Liver (tissue), 9 donors: ENCODE measurements around the gene BRME1. TPM values are rescaled to one million over a fixed set of nuclear protein-coding genes. Genes with fewer than 3 reads are reported as not detected.

Experiments
- DNase-seq: peaks from one replicate; pipeline ENCODE4 v3.0.0-alpha.2; 2017; ENCODE audit warnings: low spot score
- H3K27ac ChIP-seq, 2 donors: one replicate each; pipeline ENCODE4 v1.7.0; 2013; ENCODE audit warnings: inconsistent platforms in 2 of 2, low read length in 2 of 2, control low read depth in 1 of 2, low read depth in 1 of 2, mild to moderate bottlenecking in 1 of 2
- H3K27me3 ChIP-seq, 4 donors: one replicate each; pipeline versions ENCODE4 v1.6.1 to v1.7.0; 2013; ENCODE audit warnings: low read length in 3 of 4, inconsistent platforms in 1 of 4, mild to moderate bottlenecking in 1 of 4, moderate library complexity in 1 of 4; ENCODE audit not compliant: control insufficient read depth in 4 of 4, insufficient read depth in 4 of 4
- H3K36me3 ChIP-seq, 4 donors: one replicate each; pipeline versions ENCODE4 v1.6.1 to v1.7.0; 2013; ENCODE audit warnings: low read length in 3 of 4, mild to moderate bottlenecking in 3 of 4, low read depth in 1 of 4, moderate library complexity in 1 of 4; ENCODE audit not compliant: control insufficient read depth in 4 of 4, insufficient read depth in 3 of 4
- H3K4me1 ChIP-seq, 4 donors: one replicate each; pipeline versions ENCODE4 v1.6.1 to v1.7.0; 2013; ENCODE audit warnings: low read length in 3 of 4, mild to moderate bottlenecking in 3 of 4, moderate library complexity in 1 of 4; ENCODE audit not compliant: control insufficient read depth in 4 of 4, insufficient read depth in 4 of 4
- H3K4me3 ChIP-seq, 3 donors: one replicate each; pipeline versions ENCODE4 v1.6.1 to v1.7.0; 2013; ENCODE audit warnings: low read length in 3 of 3, control low read depth in 1 of 3, low read depth in 1 of 3, mild to moderate bottlenecking in 1 of 3
- H3K9ac ChIP-seq, 2 donors: one replicate each; pipeline ENCODE4 v1.7.0; 2013; ENCODE audit warnings: low read length in 2 of 2, mild to moderate bottlenecking in 2 of 2, moderate library complexity in 2 of 2, control low read depth in 1 of 2, low read depth in 1 of 2
- H3K9me3 ChIP-seq, 4 donors: one replicate each; pipeline versions ENCODE4 v1.6.1 to v1.7.0; 2013; ENCODE audit warnings: low read length in 3 of 4; ENCODE audit not compliant: control insufficient read depth in 4 of 4
- ATF3 ChIP-seq: IDR thresholded peaks from 2 replicates; pipeline ENCODE4 v1.6.1; 2016; ENCODE audit warnings: antibody characterized with exemption
- CTCF ChIP-seq: fragments of 150-350 bp; IDR thresholded peaks from 2 replicates; pipeline ENCODE4 v1.5.1; 2017; ENCODE audit warnings: improper control_type of control experiment, low read depth, low read length; ENCODE audit not compliant: missing input control
- FOXA1 ChIP-seq: IDR thresholded peaks from 2 replicates; pipeline ENCODE4 v1.6.1; 2016; ENCODE audit warnings: antibody characterized with exemption
- GABPA ChIP-seq, 2 donors: IDR thresholded peaks in 1 of 2; conservative IDR thresholded peaks in 1 of 2; 2 replicates each; pipeline ENCODE4 v1.6.1; 2016; ENCODE audit warnings: antibody characterized with exemption in 2 of 2, mild to moderate bottlenecking in 1 of 2, moderate library complexity in 1 of 2
- HNF4A ChIP-seq, 2 donors: conservative IDR thresholded peaks; 2 replicates each; pipeline ENCODE4 v1.6.1; 2016; ENCODE audit warnings: antibody characterized with exemption in 2 of 2, mild to moderate bottlenecking in 2 of 2
- HNF4G ChIP-seq: IDR thresholded peaks from 2 replicates; pipeline ENCODE4 v1.6.1; 2016; ENCODE audit warnings: antibody characterized with exemption
- MAX ChIP-seq: IDR thresholded peaks from 2 replicates; pipeline ENCODE4 v1.6.1; 2016; ENCODE audit warnings: antibody characterized with exemption
- NR2F2 ChIP-seq: IDR thresholded peaks from 2 replicates; pipeline ENCODE4 v1.6.1; 2016; ENCODE audit warnings: antibody characterized with exemption
- RAD21 ChIP-seq, 2 donors: IDR thresholded peaks; 2 replicates each; pipeline ENCODE4 v1.6.1; 2016; ENCODE audit warnings: antibody characterized with exemption in 2 of 2, mild to moderate bottlenecking in 2 of 2
- RXRA ChIP-seq, 2 donors: IDR thresholded peaks; 2 replicates each; pipeline ENCODE4 v1.6.1; 2017 to 2018; ENCODE audit warnings: antibody characterized with exemption in 2 of 2, mild to moderate bottlenecking in 1 of 2
- SP1 ChIP-seq: IDR thresholded peaks from 2 replicates; pipeline ENCODE4 v1.6.1; 2018; ENCODE audit warnings: antibody characterized with exemption, mild to moderate bottlenecking
- YY1 ChIP-seq: IDR thresholded peaks from 2 replicates; pipeline ENCODE4 v1.6.1; 2016; ENCODE audit warnings: antibody characterized with exemption, mild to moderate bottlenecking
- WGBS: extraction: QIAGEN DNeasy Blood & Tissue Kit; methylation state at CpG from one replicate; pipeline ENCODE4 v1.1.7; 2013; 5-methylcytosine and 5-hydroxymethylcytosine counted together
- polyA plus RNA-seq, 2 donors: library from polyadenylated mRNA; stranded (reverse) in 1 of 2; unstranded in 1 of 2; fragments of 200-250 nt in 1 of 2; fragments of >200 nt in 1 of 2; fragmentation: Nextera tagmentation in 1 of 2; extraction: Ambion mirVana in 1 of 2; gene quantifications; one replicate each; pipeline versions ENCODE4 v1.2.1 to v1.2.3, GENCODE V29; 2013 to 2015
- total RNA-seq, 2 donors: library from RNA; depleted of rRNA; stranded (reverse); fragments of >200 nt; gene quantifications; one replicate each; pipeline ENCODE4 v1.2.3, GENCODE V29; 2014
- donor health status: healthy.
- donor health status: healthy.
- donor health status: healthy.
- donor health status: healthy.
- donor health status: healthy.

BRME1 gene
- total and polyA plus RNA-seq, 4 donors = 0.42 to 5.3 (median 0.48) TPM

- TF ChIP-seq YY1 (no peak), SP1 (no peak), CTCF (no peak), HNF4G (no peak), NR2F2 (no peak), ATF3 (no peak)
Measured at GRCh38 chr19:13848798-13849676, 56.9 kb downstream of the BRME1 start (continued).

- TF ChIP-seq MAX = no peak
- no peak for TF ChIP-seq CTCF
- no peak for TF ChIP-seq NR2F2
- no peak for TF ChIP-seq SP1
- TF ChIP-seq YY1 = no peak
- TF ChIP-seq GABPA (IDR thresholded peaks at IDR 0.05 in 1 of 2, conservative IDR thresholded peaks at IDR 0.05 in 1 of 2) = no peak
- no peak for TF ChIP-seq HNF4A (conservative IDR thresholded peaks at IDR 0.05)
- no peak for TF ChIP-seq FOXA1
- Histone ChIP-seq H3K27me3 (peaks cover 0 to 3% (median 0%) of the 10 kb centered on the region in 4 donors), H3K9ac (no peak overlapping the region), H3K27ac (peak overlapping the region; percentile 86 to 94), H3K36me3 (no peaks in the 10 kb centered on the region), H3K9me3 (no peaks in the 10 kb centered on the region), H3K4me3 (no peak overlapping the region), H3K4me1 (peaks cover 0 to 10% (median 8%) of the 10 kb centered on the region in 4 donors)
- WGBS = 81% methylated on average over 4 of the region's 4 CpGs
- DNase-seq = no peak
Measured at GRCh38 chr19:13848340-13848677, 57.6 kb downstream of the BRME1 start.

GRCh38 chr19:13847407-13848339 lies 58.2 kb downstream of the BRME1 start:
- Histone ChIP-seq H3K9ac (peak overlapping the region; percentile 34 to 62), H3K4me3 (peak overlapping the region in 2 of 3 donors; percentile 13 to 49), H3K27ac (peak overlapping the region; percentile 86 to 94), H3K9me3 (no peaks in the 10 kb centered on the region), H3K4me1 (peaks cover 0 to 15% (median 11%) of the 10 kb centered on the region in 4 donors), H3K27me3 (peaks cover 0 to 3% (median 0%) of the 10 kb centered on the region in 4 donors), H3K36me3 (no peaks in the 10 kb centered on the region)
- TF ChIP-seq GABPA (IDR thresholded peaks at IDR 0.05 in 1 of 2, conservative IDR thresholded peaks at IDR 0.05 in 1 of 2) (peak in 1 of 2 donors; percentile 16), YY1 (peak; percentile 74), CTCF (peak; percentile 2), RXRA (IDR thresholded peaks at IDR 0.05) (no peak), ATF3 (no peak), RAD21 (IDR thresholded peaks at IDR 0.05) (peak in 1 of 2 donors; percentile 15), HNF4G (no peak), FOXA1 (no peak)
- WGBS = 4% methylated on average over 47 of the region's 47 CpGs
- DNase-seq = peak; percentile 75
